ENCODE measurements around the gene NUP210L. TPM values are rescaled to one million over a fixed set of nuclear protein-coding genes. Genes with fewer than 3 reads are reported as not detected.

NUP210L gene
- total and polyA plus RNA-seq, 2 donors (not counting 3 experiments of a cell fraction or from before 2014, with no cell fraction given) = 0.01 to 0.07 TPM

- CTCF ChIA-PET = interaction anchor here (0.9 to 2.0 kb wide), 4 partner anchors 9 to 145 kb away, joined by 3 to 22 read pairs (median 6); partner anchors contain the start of gene UBAP2L
- no peak for TF ChIP-seq FOS (IDR thresholded peaks at IDR 0.05; ENCODE audit: borderline replicate concordance, insufficient read depth, low read length)
- TF ChIP-seq JUN (IDR thresholded peaks at IDR 0.05; ENCODE audit: borderline replicate concordance, insufficient read depth, insufficient read length, low read depth) = peak; percentile 29
- no peak overlapping the region for H2AFZ ChIP-seq (ENCODE audit: low read depth, low read length)
- peaks cover 23% of the 10 kb centered on the region for H3K4me1 ChIP-seq (ENCODE audit: control insufficient read depth, extremely low read depth, insufficient read depth, low read length)
- H3K9me1 ChIP-seq (replicated peaks; ENCODE audit: control insufficient read depth, extremely low read depth, insufficient read depth, low read length) = no peaks in the 10 kb centered on the region
- no TSS peak for BruUV-seq (replicated peaks)
- H4K20me1 ChIP-seq (replicated peaks; ENCODE audit: control insufficient read depth, extremely low read depth, insufficient read depth, low read length) = no peaks in the 10 kb centered on the region
- no peak overlapping the region for H3K9ac ChIP-seq (replicated peaks; ENCODE audit: extremely low read depth, insufficient read depth, low read length)
- H3K27me3 ChIP-seq (ENCODE audit: control insufficient read depth in 2 of 2, insufficient read depth in 2 of 2, low read length in 2 of 2) = peaks cover 14% of the 10 kb centered on the region in 2 experiments
- no peaks in the 10 kb centered on the region for H3K36me3 ChIP-seq (ENCODE audit: control insufficient read depth in 2 of 2, extremely low read depth in 1 of 2, insufficient read depth in 2 of 2, low read length in 2 of 2)
- FAIRE-seq (peak; percentile 82), DNase-seq (ENCODE audit: low read depth, low spot score) (peak; percentile 88)
- H3K4me2 ChIP-seq (ENCODE audit: insufficient read depth, low read length) = peak overlapping the region; percentile 8
- no peak overlapping the region for H3K4me3 ChIP-seq (replicated peaks in 1 of 3; ENCODE audit: insufficient read depth in 1 of 3, low read depth in 1 of 3, low read length in 3 of 3)
- H3K27ac ChIP-seq (ENCODE audit: insufficient read depth, low read depth, low read length) = no peak overlapping the region
- no peaks in the 10 kb centered on the region for H3K79me2 ChIP-seq (ENCODE audit: control insufficient read depth, insufficient read depth, low read length)
- H3K9me3 ChIP-seq (replicated peaks; ENCODE audit: control insufficient read depth, insufficient read depth, low read length) = no peaks in the 10 kb centered on the region
- POLR2A ChIA-PET = interaction anchor here (1.0 kb wide), 1 partner anchor 9 kb away, joined by 3 read pairs; no protein-coding TSS in a partner anchor
- intact Hi-C loops (cut with micrococcal nuclease) (loop anchor here (1.0 to 10.0 kb wide), 2 partner anchors 30 to 284 kb away; partner anchors contain the start of gene UBAP2L), dilution Hi-C loops (cut with MboI; ENCODE audit: extremely low pct_ligation_motif_present, low sequenced_read_pairs) (no loop called here)
These were observed 35.7 kb upstream of the NUP210L start for GRCh38 chr1:154190550-154190949.

- no peak overlapping the region for H3K4me2 ChIP-seq (ENCODE audit: insufficient read depth, low read length)
- H3K9me1 ChIP-seq (replicated peaks; ENCODE audit: control insufficient read depth, extremely low read depth, insufficient read depth, low read length) = no peaks in the 10 kb centered on the region
- BruUV-seq (replicated peaks) = no TSS peak
- no peak overlapping the region for H3K9ac ChIP-seq (replicated peaks; ENCODE audit: extremely low read depth, insufficient read depth, low read length)
- no peak overlapping the region for H3K4me3 ChIP-seq (replicated peaks in 1 of 3; ENCODE audit: insufficient read depth in 1 of 3, low read depth in 1 of 3, low read length in 3 of 3)
- TF ChIP-seq MYC (IDR thresholded peaks at IDR 0.05; ENCODE audit: low read depth, low read length) (no peak), FOS (IDR thresholded peaks at IDR 0.05; ENCODE audit: borderline replicate concordance, insufficient read depth, low read length) (no peak), JUN (IDR thresholded peaks at IDR 0.05; ENCODE audit: borderline replicate concordance, insufficient read depth, insufficient read length, low read depth) (no peak), GATA2 (IDR thresholded peaks at IDR 0.05; ENCODE audit: insufficient read depth, insufficient read length, low read depth, low read length) (no peak), POLR2AphosphoS5 (IDR thresholded peaks at IDR 0.05; ENCODE audit: insufficient read depth, low read depth, low read length) (no peak), EZH2 (IDR thresholded peaks at IDR 0.05; ENCODE audit: borderline replicate concordance, low read depth, low read length, severe bottlenecking) (no peak), POLR2A (IDR thresholded peaks at IDR 0.05; ENCODE audit: low read depth, low read length) (no peak), MAX (IDR thresholded peaks at IDR 0.05; ENCODE audit: insufficient read depth, insufficient read length) (no peak), CTCF (IDR thresholded peaks at IDR 0.05; ENCODE audit: extremely low read depth in 1 of 2, insufficient read depth in 1 of 2, low read depth in 1 of 2, low read length in 2 of 2) (no peak)
- FAIRE-seq = no peak
- DNase-seq (ENCODE audit: low read depth, low spot score) = no peak
- no peaks in the 10 kb centered on the region for H4K20me1 ChIP-seq (replicated peaks; ENCODE audit: control insufficient read depth, extremely low read depth, insufficient read depth, low read length)
- peaks cover 0 to 3% of the 10 kb centered on the region in 2 experiments for H3K27me3 ChIP-seq (ENCODE audit: control insufficient read depth in 2 of 2, insufficient read depth in 2 of 2, low read length in 2 of 2)
- dilution Hi-C loops (cut with MboI; ENCODE audit: extremely low pct_ligation_motif_present, low sequenced_read_pairs) = no loop called here
- ChIA-PET CTCF (interaction anchor here (1.0 to 1.4 kb wide), 2 partner anchors 12 to 148 kb away, joined by 4 to 12 read pairs; no protein-coding TSS in a partner anchor), POLR2A (no interaction called here)
- peaks cover 10% of the 10 kb centered on the region for H3K79me2 ChIP-seq (ENCODE audit: control insufficient read depth, insufficient read depth, low read length)
- H3K9me3 ChIP-seq (replicated peaks; ENCODE audit: control insufficient read depth, insufficient read depth, low read length) = no peaks in the 10 kb centered on the region
- no peak overlapping the region for H2AFZ ChIP-seq (ENCODE audit: low read depth, low read length)
- peaks cover 24% of the 10 kb centered on the region for H3K4me1 ChIP-seq (ENCODE audit: control insufficient read depth, extremely low read depth, insufficient read depth, low read length)
- H3K27ac ChIP-seq (ENCODE audit: insufficient read depth, low read depth, low read length) = no peak overlapping the region
- intact Hi-C loops (cut with micrococcal nuclease) = loop anchor here (1.0 kb wide), 2 partner anchors 85 to 148 kb away; partner anchors contain the start of gene HAX1
- H3K36me3 ChIP-seq (ENCODE audit: control insufficient read depth in 2 of 2, extremely low read depth in 1 of 2, insufficient read depth in 2 of 2, low read length in 2 of 2) = no peaks in the 10 kb centered on the region
These were observed 32.1 kb upstream of the NUP210L start for GRCh38 chr1:154186852-154187501.

Data from endothelial cell of umbilical vein (primary cell).